CMK (cell line): ENCODE data around the gene ATP2C2.

Experiments used
- DNase-seq: peaks from one replicate; pipeline ENCODE4 v3.0.0-alpha.2; 2010; ENCODE audit warnings: low read depth

ATP2C2 gene

GRCh38 chr16:84451781-84452180, 83.4 kb downstream of the ATP2C2 start:
- DNase-seq, result no peak

DNA sequence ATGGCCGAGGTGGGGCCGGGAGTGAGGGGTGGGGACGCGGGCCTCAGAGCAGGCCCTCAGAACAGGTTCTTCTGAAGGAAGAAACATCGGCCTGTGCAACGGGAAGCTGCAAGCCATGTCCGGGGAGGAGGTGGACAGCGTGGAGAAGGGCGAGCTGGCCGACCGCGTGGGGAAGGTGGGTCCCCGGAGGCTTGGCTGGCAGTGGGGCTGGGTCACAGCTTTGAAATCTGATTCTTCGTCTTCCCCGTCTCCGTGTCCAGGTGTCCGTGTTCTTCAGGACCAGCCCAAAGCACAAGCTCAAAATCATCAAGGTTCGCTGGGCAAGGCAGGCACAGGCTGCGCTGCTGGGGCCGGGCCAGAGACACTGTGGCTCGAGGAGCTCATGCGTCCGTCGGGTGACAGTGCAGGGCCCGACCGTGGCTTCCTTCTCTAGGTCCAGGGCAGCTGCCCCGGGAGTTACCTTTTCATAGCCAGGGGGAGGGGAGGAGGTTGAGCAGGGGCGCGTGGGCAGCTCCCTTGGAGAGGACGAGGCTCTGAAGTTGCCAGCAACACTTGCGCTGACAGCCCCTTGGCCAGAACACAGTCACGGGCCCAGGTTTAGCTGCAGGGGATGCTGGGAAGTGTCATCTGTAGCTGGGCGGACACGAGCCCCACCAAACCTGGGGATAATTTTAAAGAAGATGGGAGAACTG, 84.9 kb downstream of the ATP2C2 start:
- no peak for DNase-seq

DNA sequence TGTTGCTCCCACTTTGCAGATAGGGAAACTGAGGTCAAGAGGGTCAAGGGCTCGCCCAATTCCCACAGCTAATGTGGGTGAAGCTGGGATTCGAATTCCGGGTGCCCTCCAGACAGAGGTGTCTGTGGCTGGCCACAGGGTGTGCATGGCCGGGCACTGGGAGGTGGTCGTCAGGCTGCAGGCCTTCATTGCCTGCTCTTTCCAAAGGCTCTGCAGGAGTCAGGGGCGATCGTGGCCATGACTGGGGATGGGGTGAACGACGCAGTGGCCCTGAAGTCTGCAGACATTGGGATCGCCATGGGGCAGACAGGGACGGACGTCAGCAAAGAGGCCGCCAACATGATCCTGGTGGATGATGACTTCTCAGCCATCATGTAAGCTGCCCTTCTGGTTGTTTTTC, 86.3 kb downstream of the ATP2C2 start:
- no peak for DNase-seq

- DNase-seq, result no peak
These were observed 86.7 kb downstream of the ATP2C2 start for GRCh38 chr16:84455031-84455430.

DNA sequence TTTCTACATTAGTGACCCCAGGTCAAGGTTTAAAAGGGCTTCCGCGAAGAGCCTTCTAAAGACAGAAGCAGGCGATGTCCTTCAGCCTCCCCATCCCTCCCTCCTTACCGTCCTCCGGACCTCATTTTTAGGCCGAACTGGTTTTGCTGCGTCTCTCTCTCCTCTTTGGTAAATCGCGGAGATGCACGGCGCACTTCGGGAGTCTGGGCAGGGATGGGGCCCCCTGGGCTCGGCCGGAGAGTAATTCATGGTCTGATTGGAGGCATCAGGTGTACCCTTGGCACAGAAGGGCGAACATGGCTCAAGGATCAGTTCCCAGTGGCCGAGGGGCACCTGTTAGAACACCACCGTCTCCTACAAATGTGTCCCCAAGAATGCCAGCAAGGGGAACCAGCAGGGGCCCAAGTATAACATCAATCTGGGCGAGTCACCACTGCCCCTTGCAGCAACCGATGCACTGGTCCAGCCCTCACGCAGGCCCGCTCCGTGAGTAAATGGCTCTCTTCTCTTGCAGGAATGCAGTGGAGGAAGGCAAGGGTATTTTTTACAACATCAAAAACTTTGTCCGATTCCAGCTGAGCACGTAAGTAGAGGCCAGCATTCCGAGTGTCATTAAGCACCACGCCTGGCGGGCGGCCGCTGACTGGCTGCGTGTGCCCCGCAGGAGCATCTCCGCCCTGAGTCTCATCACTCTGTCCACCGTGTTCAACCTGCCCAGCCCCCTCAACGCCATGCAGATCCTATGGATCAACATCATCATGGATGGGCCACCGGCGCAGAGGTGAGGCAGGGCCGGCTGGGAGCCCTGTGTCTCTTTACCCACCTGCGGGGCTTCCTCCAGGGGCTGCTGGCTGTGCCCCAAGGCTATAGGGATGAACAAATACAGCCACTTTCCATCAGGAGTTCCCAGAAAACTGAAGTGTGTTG, 90.5 kb downstream of the ATP2C2 start:
- DNase-seq, result no peak

GRCh38 chr16:84459533-84459894, 91.2 kb downstream of the ATP2C2 start:
- DNase-seq, result no peak

DNA sequence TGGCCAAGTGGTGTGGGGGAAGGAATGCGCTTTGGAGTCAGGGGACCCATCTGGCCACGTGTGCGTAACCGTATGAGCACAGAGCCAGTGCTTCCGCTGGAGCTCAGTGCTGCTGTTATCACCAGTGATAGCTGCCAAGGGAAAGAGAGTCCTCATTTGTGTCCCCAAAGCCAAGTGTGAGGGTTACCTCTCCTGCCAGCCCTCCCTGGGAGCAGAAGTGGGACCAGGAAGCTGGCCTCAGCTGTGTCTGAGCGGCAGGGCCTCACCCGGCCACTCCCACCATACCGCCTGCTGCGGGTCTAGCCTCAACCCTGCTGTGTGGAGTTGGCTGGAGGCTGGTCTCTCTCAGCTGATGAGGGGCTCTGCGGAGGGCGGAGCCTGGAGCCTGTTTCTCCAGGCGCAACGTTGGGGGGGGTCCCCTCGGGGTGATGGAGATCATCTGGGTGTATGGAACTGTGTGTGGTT, 91.6 kb downstream of the ATP2C2 start:
- DNase-seq, result peak; percentile 14

- no peak for DNase-seq
These were observed 92.2 kb downstream of the ATP2C2 start for GRCh38 chr16:84460406-84461028.

- no peak for DNase-seq
These were observed 92.7 kb downstream of the ATP2C2 start for GRCh38 chr16:84461029-84461412.

- no peak for DNase-seq
These were observed 93.3 kb downstream of the ATP2C2 start for GRCh38 chr16:84461413-84462295.

DNA sequence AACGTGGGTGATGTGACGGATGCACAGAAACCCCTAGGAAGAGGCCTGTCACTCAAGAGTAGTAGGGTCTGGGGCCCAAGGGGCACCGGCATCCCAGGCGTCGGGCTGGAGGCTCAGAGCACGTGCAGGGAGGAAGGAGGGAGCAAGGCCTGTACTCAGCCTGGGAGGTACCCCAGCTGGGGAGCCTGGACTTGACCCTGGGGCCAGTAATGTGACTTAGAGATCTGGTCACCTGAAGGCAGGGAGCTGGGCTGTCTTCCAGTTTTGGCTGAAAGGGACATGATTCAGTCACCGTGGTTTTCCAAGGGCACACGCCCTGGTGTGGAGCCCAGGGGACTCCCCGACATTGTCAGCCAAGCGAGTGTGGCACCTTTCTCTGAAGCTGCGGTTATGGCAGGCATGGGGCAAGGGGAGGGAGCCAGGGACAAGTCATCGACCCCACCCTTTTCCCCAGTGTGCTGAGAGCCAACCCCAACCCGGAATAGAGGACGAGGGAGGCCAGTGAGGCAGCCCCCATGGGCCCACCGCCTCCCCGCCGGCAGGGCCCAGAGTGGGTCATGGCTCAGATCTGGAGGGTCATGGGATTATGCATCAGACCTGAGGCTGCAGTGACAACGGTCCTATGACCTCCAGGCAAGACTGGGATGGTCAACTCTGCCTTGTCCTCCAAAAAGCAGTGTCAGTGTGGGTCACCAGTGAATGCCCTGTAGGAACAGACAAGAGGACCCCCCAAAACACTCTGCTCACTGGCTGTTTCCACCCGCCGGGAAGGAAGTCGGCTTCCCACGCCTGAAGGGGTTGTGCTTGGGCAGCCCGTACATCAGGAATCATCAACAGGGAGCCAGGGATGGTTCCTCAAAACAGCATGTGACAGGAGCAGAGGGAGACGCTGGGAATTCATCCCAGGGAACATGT, 94.2 kb downstream of the ATP2C2 start:
- DNase-seq, result no peak

DNA sequence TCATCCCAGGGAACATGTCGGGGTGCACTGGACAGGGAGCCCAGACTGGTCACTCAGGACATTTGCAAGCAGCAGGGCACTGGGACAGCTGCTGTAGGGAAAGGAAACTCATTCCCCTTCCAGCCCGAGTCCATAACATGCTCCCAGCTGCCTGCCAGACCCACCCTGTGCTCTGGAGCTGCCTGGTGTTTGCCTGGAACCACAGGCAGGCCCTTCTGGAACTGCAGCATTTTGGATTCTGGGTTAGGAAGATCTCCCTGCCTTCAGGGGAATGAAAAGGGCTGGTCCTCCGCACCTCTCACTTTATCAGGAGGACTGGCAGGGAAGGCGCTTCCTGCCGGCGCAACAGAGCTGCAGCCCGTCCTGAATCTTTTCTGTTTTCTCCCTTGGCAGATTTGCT, 94.9 kb downstream of the ATP2C2 start:
- DNase-seq, result no peak

GRCh38 chr16:84464116-84464515, 95.8 kb downstream of the ATP2C2 start:
- no peak for DNase-seq

- DNase-seq, result no peak
These were observed 96.8 kb downstream of the ATP2C2 start for GRCh38 chr16:84465154-84465553.

GRCh38 chr16:84466692-84467091, 98.4 kb downstream of the ATP2C2 start:
- no peak for DNase-seq

DNA sequence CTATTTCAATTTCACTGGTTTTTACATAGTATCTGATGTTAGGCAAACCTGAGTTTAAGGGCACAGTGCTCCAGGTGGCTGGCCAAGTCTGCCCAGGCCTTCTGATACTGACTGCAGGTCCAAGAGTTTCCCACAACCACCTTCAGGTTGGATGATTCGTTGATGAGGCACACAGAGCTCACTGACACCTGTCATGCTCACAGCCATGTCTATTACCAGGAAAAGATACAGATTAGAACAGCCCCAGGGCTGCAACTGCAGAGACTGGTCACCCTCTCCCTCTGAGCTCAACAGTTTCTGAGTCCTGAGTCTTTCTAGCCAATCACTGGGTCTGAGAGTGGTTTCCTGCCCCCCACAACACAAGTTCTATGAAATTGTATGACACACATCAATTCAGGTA, 98.9 kb downstream of the ATP2C2 start:
- no peak for DNase-seq

DNA sequence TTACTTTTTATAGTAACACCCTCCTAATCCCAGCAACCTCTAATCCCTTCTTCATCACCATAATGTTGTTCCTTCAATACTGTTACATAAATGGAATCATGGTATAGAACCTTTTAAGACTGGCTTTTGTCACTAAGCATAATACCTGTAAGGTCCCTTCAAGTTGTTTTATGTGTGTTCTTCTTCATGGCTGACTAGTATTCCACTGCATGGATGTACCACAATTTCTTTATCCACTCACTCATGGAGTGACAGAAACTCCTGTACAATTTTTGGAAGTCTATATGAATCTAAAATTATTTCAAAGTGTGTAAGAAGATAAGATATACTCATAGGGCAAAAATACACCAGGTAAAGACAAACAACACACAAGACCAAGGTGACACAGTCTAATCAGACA, 99.4 kb downstream of the ATP2C2 start:
- no peak for DNase-seq

DNA sequence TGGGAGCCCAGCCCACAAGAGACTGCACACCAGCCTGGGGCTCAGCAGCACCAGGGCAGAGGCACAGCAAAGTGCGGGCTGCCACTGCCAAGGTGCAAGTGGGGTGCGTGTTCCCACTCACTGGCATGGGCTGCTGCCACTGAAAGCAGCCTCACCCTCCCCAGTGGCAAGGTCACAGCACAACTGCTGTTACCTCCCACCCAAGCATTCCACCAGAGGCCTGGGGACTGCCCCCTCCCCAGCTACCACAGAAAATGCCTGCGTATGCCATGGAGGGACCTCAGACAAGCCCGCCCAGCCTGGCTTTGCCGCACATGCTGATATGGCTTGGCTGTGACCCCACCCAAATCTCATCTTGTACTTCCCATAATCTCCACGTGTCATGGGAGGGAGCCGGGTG, 103.0 kb downstream of the ATP2C2 start:
- DNase-seq, result no peak

- no peak for DNase-seq
These were observed 103.6 kb downstream of the ATP2C2 start for GRCh38 chr16:84471966-84472365.

DNA sequence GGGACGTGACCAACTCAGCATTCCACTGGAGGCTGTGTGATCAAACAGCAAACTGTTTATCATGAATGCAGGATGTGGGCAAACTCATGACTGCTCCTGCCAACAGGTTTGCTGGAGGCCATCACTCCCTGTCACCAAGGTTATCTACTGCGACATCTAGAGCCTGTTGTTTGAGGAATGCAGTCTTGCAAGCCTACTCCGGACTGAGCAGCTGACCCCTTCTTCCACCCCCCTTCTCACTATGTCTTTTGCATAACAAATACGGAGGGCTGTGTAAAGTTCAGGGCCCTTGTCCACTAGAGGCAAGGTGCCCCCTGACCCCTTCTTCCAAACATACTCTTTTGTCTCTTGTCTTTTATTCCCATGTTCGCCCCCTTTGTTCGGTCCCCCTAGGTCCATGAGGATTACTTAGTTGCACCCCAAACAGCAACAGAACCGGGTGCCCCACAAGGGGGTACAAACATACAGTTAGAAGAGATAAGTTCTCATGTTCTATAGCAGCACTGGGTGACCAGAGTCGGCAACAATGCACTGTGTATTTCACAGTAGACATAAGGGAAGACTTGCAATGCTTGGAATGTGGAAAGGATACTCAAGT, 107.4 kb downstream of the ATP2C2 start:
- DNase-seq, result no peak
